Activated gamma-delta T cell (primary cell): ENCODE data around the gene HIPK1.

ENCODE experiments used
- DNase-seq: peaks from one replicate; lab custom pipeline; 2025; lab: John Stamatoyannopoulos, UW
- total RNA-seq, 2 donors: gene quantifications; one replicate each; lab custom pipeline; 2026; lab: John Stamatoyannopoulos, UW

The HIPK1 gene
- 208 to 232 reads per million in 2 donors for total RNA-seq

- peak; percentile 85 for DNase-seq
Observed at GRCh38 chr1:113928941-113929749, at the start of gene HIPK1. TSS of gene HIPK1 (plus strand) at chr1:113929324.

GRCh38 chr1:113879739-113880038, 49.4 kb upstream of the HIPK1 start:
- DNase-seq: no peak

DNA sequence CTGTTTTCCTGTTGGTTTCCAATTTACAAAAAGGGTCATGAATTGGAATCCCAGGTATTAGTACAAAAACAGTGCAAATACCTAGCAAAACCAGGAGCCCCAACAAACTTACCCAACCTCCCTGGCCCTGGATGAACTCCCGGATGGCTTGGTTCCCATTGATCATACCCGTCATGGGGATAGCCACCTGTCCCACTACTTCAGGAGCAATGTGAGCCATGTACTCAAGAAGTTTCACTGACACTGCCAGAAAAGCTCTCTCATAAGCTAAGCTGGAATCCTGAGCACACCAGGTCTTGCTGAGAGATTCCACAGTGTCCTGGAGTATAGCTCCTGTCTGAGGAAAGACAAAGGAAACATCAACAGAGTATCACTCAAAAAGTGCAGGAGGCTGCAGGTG, 47.5 kb upstream of the HIPK1 start:
- no peak for DNase-seq

GRCh38 chr1:113886417-113887401, 42.4 kb upstream of the HIPK1 start:
- no peak for DNase-seq

GRCh38 chr1:113887402-113888175, 41.5 kb upstream of the HIPK1 start, which contains the start of gene BCL2L15:
TSS of gene BCL2L15 (minus strand) at chr1:113887581. CDS start at chr1:113887375, 206 bp downstream.
- DNase-seq: no peak

GRCh38 chr1:113890816-113891215, 38.3 kb upstream of the HIPK1 start:
- DNase-seq: no peak

GRCh38 chr1:113891631-113892220, 37.4 kb upstream of the HIPK1 start:
- DNase-seq: no peak

- DNase-seq: no peak
Observed at GRCh38 chr1:113893267-113893666, 35.9 kb upstream of the HIPK1 start.

DNA sequence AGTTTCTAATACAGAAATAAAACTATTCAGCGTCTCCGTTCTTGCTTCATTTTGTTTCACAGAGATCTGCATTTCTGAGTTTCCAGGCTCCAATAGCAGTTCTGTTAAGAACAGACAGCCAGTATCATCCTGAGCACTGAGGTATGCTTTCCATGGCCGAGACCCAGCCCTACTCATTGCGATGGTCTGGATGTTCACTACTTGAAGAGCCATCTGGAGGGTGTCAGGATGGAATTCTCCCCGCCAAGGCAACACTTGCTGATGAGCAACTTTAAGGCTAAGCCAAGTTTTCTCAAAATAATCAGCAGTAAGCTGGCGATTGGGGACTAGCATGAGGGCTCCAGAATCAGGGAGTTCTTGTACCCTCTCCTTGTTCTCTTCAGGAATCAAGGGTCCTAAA, 34.0 kb upstream of the HIPK1 start:
- DNase-seq: no peak

DNA sequence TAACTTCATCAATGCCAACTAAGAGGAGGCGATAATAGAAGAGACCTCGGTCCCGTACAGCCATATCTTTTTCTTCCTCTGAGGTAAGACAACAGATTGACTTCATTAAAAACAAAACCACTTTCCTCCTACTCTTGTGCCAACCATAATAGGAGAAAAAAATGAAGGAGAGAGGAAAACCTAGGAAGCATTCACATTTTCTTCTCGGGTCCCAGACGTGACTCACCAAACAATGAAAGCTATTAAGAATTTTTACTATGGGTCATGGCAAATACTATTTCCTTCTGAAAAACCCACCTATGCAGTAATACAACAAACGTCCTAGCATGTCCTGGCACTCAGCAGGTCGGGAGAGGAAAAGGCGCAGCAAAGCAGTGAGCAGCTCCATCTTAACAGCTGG, 33.2 kb upstream of the HIPK1 start:
- DNase-seq: no peak

DNA sequence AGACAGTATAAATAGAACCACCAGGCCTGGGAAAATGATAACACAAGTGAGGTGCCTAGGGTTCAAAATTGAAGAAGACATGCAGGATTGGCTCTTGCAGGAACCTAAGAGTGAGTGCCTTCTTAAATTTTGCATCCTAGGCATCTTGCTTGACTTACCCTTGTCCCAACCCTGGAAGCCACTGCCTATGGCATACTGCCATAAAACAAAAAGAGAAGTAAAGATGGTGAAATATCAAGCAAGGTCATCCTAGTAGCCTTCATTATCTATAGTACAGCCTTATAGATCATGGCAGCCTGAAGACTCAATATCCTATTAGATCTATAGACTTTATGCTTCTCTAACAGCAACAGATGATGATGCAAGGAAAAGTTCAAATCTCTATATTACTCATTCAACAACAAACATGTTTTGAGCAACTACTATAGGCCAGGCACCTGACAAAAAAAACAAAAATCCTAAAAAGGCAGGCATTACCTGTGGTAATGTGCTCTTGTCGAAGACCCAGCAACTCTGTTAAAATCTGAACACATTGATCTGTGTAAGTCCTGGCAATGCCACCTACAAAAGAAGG, 30.8 kb upstream of the HIPK1 start:
- no peak for DNase-seq

GRCh38 chr1:113899111-113899510, 30.0 kb upstream of the HIPK1 start:
- no peak for DNase-seq

DNA sequence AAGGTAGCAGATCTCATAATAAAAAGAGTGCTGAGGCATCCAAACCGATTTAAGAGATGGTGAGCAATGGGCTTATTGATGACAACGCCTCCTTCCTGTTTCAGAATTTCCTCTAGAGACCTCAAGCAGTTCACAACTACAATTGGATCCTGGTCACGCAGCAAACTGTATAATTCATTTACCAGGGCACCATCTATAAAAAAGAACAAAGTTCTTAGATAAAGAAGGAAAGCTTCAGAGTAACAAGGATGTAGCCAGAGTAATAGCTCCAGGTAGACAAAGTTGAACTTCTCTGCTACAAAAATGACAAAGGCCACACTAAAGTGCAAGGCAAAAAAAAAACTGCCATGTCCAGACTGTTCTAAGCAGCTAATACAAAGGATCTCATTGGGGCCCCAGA, 27.9 kb upstream of the HIPK1 start:
- no peak for DNase-seq

- no peak for DNase-seq
Observed at GRCh38 chr1:113903501-113904292, 25.4 kb upstream of the HIPK1 start.

GRCh38 chr1:113904293-113904673, 24.8 kb upstream of the HIPK1 start:
- no peak for DNase-seq

GRCh38 chr1:113904674-113905434, 24.3 kb upstream of the HIPK1 start, which contains the start of the genes AP4B1 and DCLRE1B:
TSS of gene AP4B1 (minus strand) at chr1:113904799. CDS start at chr1:113904717, 82 bp downstream.
TSS of gene DCLRE1B (plus strand) at chr1:113905326. CDS start at chr1:113905587, 261 bp downstream.
- DNase-seq: peak; percentile 95

GRCh38 chr1:113905435-113905861, 23.7 kb upstream of the HIPK1 start:
- DNase-seq: no peak

DNA sequence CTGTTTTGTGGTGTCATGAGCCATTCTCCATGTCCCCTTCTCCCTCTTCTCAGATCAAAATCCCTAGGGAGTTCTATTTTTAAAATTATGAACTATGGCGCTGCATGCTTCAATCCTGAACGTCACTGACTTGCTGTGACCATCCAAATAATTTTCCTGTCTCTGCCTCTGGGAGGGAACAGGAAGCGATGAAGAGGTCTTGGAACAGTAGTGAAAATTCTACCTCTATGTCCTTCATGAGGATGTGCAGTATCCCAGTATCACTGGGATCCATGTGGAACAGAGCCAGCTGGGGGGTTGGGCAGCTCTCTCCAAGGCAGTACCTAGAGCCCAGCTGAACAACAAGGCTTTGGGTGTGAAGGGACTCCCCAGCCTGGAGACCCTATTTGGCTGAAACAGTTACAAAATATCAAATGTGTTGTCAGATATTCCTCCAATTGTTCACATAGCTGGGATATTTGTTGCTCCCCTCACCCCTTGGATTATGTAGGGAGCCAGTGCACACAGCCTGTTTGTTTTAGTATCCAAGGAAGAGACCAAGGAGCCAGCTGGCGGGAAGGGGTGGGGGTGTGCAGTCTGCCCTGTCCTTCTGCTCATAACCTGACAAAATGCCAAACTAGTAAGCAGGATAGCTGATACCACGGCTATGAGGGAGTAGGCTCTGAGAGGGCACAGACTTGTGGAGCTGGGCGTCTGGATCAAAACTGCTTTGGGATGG, 16.4 kb upstream of the HIPK1 start:
- DNase-seq: no peak

DNA sequence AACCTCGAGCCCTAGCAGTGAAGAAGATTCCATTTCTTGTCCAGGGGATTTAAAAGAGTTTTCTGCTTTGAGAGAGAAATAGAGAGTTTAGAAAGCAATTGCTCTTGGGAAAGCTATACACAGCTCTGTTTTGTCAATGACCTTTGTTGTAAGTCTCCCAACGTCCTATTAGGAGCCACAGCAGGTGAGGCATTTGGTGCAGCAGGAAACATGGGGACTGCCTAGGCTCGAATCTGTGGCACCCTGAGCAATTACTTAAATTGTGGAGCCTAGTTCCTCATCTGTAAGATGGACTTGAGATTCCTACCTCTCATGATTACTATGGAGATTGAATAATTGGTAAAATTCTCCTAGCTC, 15.8 kb upstream of the HIPK1 start:
- DNase-seq: no peak
